ENCODE data around the gene MGME1.

Gene MGME1

DNA sequence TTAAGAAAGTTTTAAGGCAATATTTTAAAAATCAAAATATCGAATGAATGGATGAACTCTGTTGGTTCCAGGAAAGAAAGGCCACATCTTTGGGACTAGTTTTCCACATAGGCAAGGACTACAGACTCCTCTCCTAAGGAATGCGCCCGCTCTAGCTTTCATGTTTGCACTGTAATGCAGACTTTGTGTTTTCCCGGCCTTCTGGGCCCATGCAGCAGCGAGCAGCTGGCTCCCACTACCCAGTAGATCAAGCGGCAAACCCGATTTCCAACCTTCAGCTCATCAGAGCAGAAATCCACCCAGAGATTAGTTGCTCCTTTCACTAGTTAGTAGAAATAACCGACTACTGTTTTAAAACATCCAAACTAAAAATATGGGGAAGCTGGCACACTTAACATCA lies 61.2 kb downstream of the MGME1 start:
- no peak for DNase-seq

DNA sequence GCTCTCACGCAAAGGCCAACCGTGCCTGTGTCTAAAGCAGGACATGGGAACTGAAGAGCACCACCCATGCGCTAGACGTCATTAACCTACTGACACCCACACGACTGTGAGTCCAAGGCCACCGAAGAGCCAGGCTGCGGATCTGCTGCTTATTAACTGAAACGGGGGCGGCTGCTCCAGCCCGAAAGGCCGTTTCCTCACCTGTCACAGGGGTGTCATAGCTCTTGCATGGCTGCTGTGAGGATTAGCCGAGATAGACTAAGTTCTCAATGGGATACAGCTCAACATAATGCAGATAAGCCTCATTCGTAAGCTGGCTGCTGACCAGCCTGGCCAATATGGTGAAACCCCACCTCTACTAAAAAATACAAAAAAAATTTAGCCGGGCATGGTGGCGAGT lies 62.2 kb downstream of the MGME1 start:
- no peak for DNase-seq

DNA sequence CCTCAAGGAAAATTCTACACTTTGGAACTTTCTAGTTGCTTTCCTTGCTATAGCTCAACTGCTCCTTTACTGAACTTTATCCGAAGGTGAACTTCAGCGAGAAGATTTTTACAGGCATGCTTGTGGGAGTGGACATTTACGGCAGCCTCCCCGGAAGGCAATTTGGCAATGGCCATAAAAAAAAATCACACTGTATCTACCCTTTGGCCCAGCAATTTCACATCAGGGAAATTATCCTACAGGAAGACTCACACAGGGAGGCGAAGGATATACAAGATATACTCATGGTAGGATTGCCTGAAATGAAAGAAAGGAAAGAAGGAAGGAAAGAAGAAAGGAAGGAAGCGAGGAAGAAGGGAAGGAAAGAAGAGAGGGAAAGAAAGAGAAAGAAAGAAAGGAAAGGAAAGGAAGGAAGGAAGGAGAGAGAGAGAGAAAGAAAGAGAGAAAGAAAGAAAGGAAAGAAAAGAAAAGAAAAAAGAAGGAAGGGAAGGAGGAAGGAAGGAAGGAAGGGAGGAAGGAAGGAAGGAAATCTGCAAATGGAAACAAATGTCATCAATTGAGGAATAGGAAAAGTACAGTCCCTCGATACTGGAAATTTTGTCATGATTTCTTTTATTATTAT lies 63.2 kb downstream of the MGME1 start:
- no peak for DNase-seq

DNA sequence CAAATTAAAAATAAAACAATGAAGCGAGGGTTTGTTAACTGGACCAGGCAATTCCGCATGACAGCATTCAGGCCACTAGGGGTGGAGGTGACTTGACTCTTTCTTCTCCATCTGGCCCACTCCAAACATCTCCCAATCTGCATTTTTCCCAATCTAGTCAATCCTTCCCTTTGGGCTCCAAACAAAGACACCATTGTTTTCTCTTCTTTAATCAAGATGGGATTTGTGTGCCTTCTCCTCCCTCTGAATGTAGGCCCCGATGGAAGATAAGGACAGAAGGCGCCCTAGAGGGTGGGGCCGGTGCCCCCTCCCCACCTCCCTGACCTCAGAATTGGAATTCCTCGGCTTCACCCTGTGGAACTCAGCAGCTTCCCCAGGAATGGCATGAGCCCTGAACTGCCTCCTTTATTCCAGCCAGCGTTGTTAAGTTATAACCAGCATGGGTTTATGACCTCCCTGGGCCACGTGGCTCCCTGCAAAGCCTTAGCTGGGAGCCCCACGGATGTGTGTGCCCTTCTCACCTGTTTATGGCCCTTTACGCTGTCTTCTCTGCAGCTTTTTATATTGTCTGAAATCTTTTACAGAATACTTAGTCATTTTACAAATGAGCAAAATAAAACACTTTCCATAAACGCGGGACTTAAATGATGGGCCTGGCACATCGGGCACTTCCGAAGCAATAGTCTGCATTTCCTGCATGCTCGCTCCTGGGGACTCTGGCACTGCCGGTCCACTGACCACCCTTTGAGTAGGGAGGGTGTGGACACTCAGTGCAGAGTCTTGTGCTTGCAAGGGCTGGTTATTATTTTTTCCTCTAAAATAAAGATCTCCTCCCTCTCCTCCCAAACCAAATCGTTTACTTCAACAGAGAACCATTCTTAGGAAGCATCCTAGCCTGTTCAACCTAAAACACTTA lies 64.4 kb downstream of the MGME1 start:
- no peak for DNase-seq

DNA sequence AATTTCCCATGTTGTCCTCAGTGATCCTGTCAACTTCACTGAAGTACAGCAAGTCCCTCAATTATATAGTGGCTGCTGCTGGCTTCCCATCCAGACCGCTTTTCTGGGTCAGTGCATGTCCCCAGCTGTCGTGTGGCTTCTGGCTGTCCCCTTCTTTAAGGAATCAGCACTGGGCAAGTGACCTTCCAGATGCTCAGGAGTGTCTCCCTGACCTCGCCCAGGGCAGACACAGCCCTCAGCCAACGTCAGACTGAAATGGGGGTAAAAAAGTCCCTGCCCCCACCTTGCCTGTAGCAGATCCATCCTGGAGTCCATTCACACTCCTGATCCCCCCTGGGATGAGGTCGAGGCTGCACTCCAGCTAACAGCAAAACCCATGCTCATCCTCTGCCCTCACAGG lies 65.2 kb downstream of the MGME1 start:
- DNase-seq: no peak

DNA sequence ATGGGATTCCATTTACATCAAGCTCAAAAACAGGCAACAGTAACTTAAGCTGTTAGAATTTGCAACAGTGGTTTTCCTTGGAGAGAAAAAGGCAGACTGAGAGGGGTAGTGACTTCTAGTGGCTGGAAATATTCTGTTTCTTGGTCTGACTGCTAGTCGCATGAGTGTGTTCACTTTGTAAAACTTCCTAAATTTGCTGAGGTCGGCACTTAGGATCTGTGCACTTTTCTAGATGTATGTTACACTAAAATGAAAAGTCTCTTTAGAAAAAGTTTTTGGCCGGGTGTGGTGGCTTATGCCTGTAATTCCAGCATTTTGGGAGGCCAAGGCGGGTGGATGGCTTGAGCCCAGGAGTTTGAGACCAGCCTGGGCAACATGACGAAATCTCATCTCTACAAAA lies 70.2 kb downstream of the MGME1 start:
- DNase-seq: no peak
